ENCODE measurements around the gene RGS12. TPM values are rescaled to one million over a fixed set of nuclear protein-coding genes. Genes with fewer than 3 reads are reported as not detected.

Gene RGS12
- total and polyA plus RNA-seq, 2 of the 8 experiments (the other 6 are each of a cell fraction or from before 2014, with no cell fraction given): 6.0 to 16.4 TPM

- Histone ChIP-seq H3K4me2 (ENCODE audit: insufficient read depth in 1 of 2, low read depth in 2 of 2, low read length in 2 of 2) (no peak overlapping the region), H3K79me1 (ENCODE audit: low read depth, low read length) (no peaks in the 10 kb centered on the region), H3K27ac (ENCODE audit: low read depth, low read length) (no peak overlapping the region), H2BK12ac (ENCODE audit: low read depth, low read length) (no peak overlapping the region), H4K91ac (replicated peaks; ENCODE audit: insufficient read length, low read length) (no peak overlapping the region), H2BK20ac (ENCODE audit: low read length) (no peak overlapping the region), H3K23ac (ENCODE audit: insufficient read length) (no peak overlapping the region), H2BK5ac (ENCODE audit: low read depth, low read length) (no peak overlapping the region), H3K4me3 (ENCODE audit: extremely low read depth in 1 of 4, insufficient read depth in 2 of 4, low read depth in 3 of 4, low read length in 4 of 4) (no peak overlapping the region), H3K9ac (replicated peaks in 1 of 4; ENCODE audit: extremely low read depth in 1 of 4, low read depth in 3 of 4, low read length in 3 of 4) (no peak overlapping the region), H3K56ac (replicated peaks; ENCODE audit: insufficient read length, low read depth, low read length) (no peak overlapping the region), H4K20me1 (replicated peaks in 1 of 2; ENCODE audit: control insufficient read depth in 1 of 2, insufficient read depth in 2 of 2, low read length in 2 of 2) (no peaks in the 10 kb centered on the region), H3K27me3 (replicated peaks in 1 of 4; ENCODE audit: control insufficient read depth in 3 of 4, extremely low read depth in 1 of 4, insufficient read depth in 3 of 4, low read length in 3 of 4) (no peaks in the 10 kb centered on the region; a peak in 2 of 7 replicates), H3K4me1 (replicated peaks in 1 of 4; ENCODE audit: control insufficient read depth in 3 of 4, insufficient read depth in 4 of 4, low read length in 3 of 4) (no peaks in the 10 kb centered on the region; a peak in 1 of 7 replicates), H3K36me3 (ENCODE audit: control insufficient read depth in 2 of 4, insufficient read depth in 4 of 4, low read length in 3 of 4) (no peaks in the 10 kb centered on the region), H2BK120ac (replicated peaks; ENCODE audit: low read depth, low read length) (no peak overlapping the region), H3K9me3 (ENCODE audit: insufficient read depth in 2 of 2, low read depth in 1 of 2, low read length in 1 of 2) (no peaks in the 10 kb centered on the region), H3K79me2 (ENCODE audit: control insufficient read depth in 1 of 2, insufficient read depth in 2 of 2, low read length in 2 of 2) (no peaks in the 10 kb centered on the region), H4K5ac (ENCODE audit: insufficient read length, low read depth, low read length) (no peak overlapping the region), H2BK15ac (ENCODE audit: low read length) (no peak overlapping the region), H3K4ac (replicated peaks; ENCODE audit: insufficient read length, low read depth, low read length) (no peak overlapping the region), H3K23me2 (ENCODE audit: low read depth, low read length) (no peaks in the 10 kb centered on the region), H2AFZ (ENCODE audit: low read length) (no peak overlapping the region), H3K14ac (ENCODE audit: insufficient read length) (no peak overlapping the region), H4K8ac (ENCODE audit: extremely low read depth, insufficient read depth, low read length) (no peak overlapping the region; the same call in 1 of the 2 replicates), H3K18ac (ENCODE audit: extremely low read depth, low read length) (no peak overlapping the region), H2AK5ac (ENCODE audit: low read depth, low read length) (no peak overlapping the region)
- CTCF ChIA-PET (ENCODE audit: partially characterized antibody): interaction anchor here (1.3 to 1.9 kb wide), 2 partner anchors 56 to 218 kb away, joined by 4 to 5 read pairs; no protein-coding TSS in a partner anchor
- DNase-seq (ENCODE audit: low read depth in 1 of 2, low spot score in 2 of 2): peak in 1 of 2 experiments; percentile 38
- POLR2A ChIA-PET (ENCODE audit: partially characterized antibody): interaction anchor here (0.6 kb wide), 1 partner anchor 26 kb away, joined by 3 read pairs; no protein-coding TSS in a partner anchor
- WGBS, 2 experiments (ENCODE audit: extremely low coverage in 1 of 2, insufficient coverage in 1 of 2, insufficient read length in 1 of 2, insufficient replicate concordance in 2 of 2, low coverage in 1 of 2, low lambda C conversion rate in 2 of 2, missing lambda C conversion rate in 1 of 2): 97% methylated on average over 23 of the region's 23 CpGs; no CpG with 5 or more reads in 1 of the 2 experiments
- FAIRE-seq: no peak
- no peak for TF ChIP-seq SUZ12 (IDR thresholded peaks at IDR 0.05; ENCODE audit: low read length)
- no peak for TF ChIP-seq RFX5 (IDR thresholded peaks at IDR 0.05; ENCODE audit: borderline replicate concordance, low read depth, low read length)
- no peak for TF ChIP-seq POLR2AphosphoS5 (IDR thresholded peaks at IDR 0.05; ENCODE audit: low read depth, low read length)
These were observed 30.4 kb upstream of the RGS12 start for GRCh38 chr4:3262208-3263052.

Data from H1 (cell line).